Astrocyte (in vitro differentiated cells and primary cell): ENCODE results near the gene CNGB1.
"Not testable (repeated sequence)": the region's sequence is repeated elsewhere in the genome, so short reads cannot be mapped to it uniquely, and the experiment has no call there.

ENCODE experiments used
- EZH2 ChIP-seq: IDR thresholded peaks from 2 replicates; pipeline ENCODE4 v1.6.1; 2012; ENCODE audit warnings: mild to moderate bottlenecking, low read length, inconsistent platforms; ENCODE audit not compliant: insufficient read depth
- TF ChIP-seq, protein P1 (sequence below): IDR thresholded peaks from 2 replicates; pipeline ENCODE4 v1.5.1; 2011; ENCODE audit warnings: low read depth, mild to moderate bottlenecking, inconsistent platforms, low read length, moderate library complexity; ENCODE audit not compliant: insufficient read depth

GRCh38 chr16:58004736-58005135 lies 33.8 kb upstream of the CNGB1 start:
- TF ChIP-seq, protein P1, sequence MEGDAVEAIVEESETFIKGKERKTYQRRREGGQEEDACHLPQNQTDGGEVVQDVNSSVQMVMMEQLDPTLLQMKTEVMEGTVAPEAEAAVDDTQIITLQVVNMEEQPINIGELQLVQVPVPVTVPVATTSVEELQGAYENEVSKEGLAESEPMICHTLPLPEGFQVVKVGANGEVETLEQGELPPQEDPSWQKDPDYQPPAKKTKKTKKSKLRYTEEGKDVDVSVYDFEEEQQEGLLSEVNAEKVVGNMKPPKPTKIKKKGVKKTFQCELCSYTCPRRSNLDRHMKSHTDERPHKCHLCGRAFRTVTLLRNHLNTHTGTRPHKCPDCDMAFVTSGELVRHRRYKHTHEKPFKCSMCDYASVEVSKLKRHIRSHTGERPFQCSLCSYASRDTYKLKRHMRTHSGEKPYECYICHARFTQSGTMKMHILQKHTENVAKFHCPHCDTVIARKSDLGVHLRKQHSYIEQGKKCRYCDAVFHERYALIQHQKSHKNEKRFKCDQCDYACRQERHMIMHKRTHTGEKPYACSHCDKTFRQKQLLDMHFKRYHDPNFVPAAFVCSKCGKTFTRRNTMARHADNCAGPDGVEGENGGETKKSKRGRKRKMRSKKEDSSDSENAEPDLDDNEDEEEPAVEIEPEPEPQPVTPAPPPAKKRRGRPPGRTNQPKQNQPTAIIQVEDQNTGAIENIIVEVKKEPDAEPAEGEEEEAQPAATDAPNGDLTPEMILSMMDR = not testable (repeated sequence)
- TF ChIP-seq EZH2 = not testable (repeated sequence)
